ENCODE results near the gene PKP4. TPM values are rescaled to one million over a fixed set of nuclear protein-coding genes. Genes with fewer than 3 reads are reported as not detected.

PKP4 gene
- total RNA-seq, 1 donor from 2014 or later = 41.0 TPM

GRCh38 chr2:158665536-158666302 is 209.0 kb downstream of the PKP4 start:
- no peak for TF ChIP-seq CTCF (conservative IDR thresholded peaks at IDR 0.05; ENCODE audit: low read depth, low read length)
- no peak for DNase-seq (ENCODE audit: low read depth)
- no peak overlapping the region for H3K4me3 ChIP-seq (ENCODE audit: low read depth, low read length)

GRCh38 chr2:158666969-158667368 is 210.2 kb downstream of the PKP4 start:
- TF ChIP-seq CTCF (conservative IDR thresholded peaks at IDR 0.05; ENCODE audit: low read depth, low read length) = no peak
- DNase-seq (ENCODE audit: low read depth) = no peak
- no peak overlapping the region for H3K4me3 ChIP-seq (ENCODE audit: low read depth, low read length)

GRCh38 chr2:158667586-158667985 is 210.8 kb downstream of the PKP4 start:
- TF ChIP-seq CTCF (conservative IDR thresholded peaks at IDR 0.05; ENCODE audit: low read depth, low read length) = no peak
- no peak for DNase-seq (ENCODE audit: low read depth)
- no peak overlapping the region for H3K4me3 ChIP-seq (ENCODE audit: low read depth, low read length)

GRCh38 chr2:158668001-158668765 is 211.4 kb downstream of the PKP4 start:
- TF ChIP-seq CTCF (conservative IDR thresholded peaks at IDR 0.05; ENCODE audit: low read depth, low read length) = no peak
- no peak overlapping the region for H3K4me3 ChIP-seq (ENCODE audit: low read depth, low read length)
- DNase-seq (ENCODE audit: low read depth) = no peak

DNA sequence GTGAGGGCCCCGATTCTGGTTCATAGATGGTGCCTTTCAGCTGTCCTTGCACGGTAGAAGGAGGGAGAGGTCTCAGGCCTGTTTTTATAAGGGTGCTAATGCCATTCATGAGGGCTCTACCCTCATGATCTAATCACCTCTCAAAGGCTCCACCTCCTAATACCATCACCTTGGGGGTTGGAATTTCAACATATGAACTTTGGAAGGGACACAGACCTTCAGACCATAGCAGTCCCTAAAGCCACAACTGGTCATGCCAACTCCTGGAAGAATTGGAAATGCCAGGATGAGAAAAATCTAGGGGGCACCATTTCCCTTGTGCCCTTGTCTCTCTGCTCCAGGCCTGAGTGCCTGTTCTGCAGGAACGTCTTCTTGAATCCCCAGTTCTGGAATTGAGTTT is 213.5 kb downstream of the PKP4 start:
- H3K4me3 ChIP-seq (ENCODE audit: low read depth, low read length) = no peak overlapping the region
- no peak for DNase-seq (ENCODE audit: low read depth)
- TF ChIP-seq CTCF (conservative IDR thresholded peaks at IDR 0.05; ENCODE audit: low read depth, low read length) = no peak

DNA sequence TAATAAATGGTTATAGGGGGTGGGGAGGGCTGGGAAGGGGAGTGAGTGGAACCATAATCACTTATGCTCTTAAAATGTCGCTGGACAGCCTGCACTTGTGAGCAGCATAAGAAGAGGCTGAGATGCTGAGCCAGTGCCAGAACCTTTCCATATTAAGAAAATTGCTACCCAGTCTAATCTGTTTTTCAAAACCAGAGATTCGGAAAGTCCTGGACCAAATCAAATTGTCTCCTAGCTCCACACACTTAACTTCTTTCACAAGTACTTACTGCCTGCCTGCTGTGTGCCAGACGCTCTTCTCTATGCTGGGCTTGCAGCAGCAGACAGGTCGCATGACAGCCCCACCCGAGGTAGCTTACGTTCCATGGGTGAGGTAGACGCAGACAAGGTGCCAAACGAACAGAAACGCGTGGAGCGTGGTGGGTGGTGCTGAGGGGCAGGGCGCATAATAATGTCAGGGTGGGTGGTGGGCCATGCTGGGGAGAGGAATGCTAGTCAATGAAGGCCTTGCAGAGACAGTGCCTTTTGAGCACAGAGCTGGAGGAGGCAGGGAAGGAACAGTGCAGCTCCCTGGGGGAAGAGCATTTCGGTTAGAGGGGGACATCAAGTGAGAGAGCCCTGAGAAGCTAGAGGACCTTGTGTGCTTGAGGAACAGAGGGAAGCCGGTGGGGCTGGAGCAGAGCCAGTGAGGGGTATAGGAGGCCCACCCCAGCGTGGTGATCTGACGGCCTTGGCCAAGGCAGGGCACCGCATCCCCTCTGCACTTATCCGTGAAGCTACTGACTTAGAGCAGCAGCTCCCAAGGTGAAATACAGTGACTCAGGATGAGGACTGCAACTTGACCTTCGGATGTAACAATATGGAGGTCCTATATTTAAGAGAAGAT is 214.9 kb downstream of the PKP4 start:
- H3K4me3 ChIP-seq (ENCODE audit: low read depth, low read length) = no peak overlapping the region
- DNase-seq (ENCODE audit: low read depth) = no peak
- TF ChIP-seq CTCF (conservative IDR thresholded peaks at IDR 0.05; ENCODE audit: low read depth, low read length) = no peak
